ENCODE measurements around the gene IRAK3.
"Not testable (repeated sequence)": the region's sequence is repeated elsewhere in the genome, so short reads cannot be mapped to it uniquely, and the experiment has no call there.

IRAK3 gene

GRCh38 chr12:66169221-66170170 is 19.5 kb upstream of the IRAK3 start, which contains the start of gene TMBIM4:
Gene TMBIM4, minus strand, starts transcription at chr12:66169996. Its CDS starts 45 bp downstream, at chr12:66169951.
- in situ Hi-C loops (cut with HindIII; ENCODE audit: low sequenced_read_pairs) = no loop called here

GRCh38 chr12:66170606-66171005 is 18.4 kb upstream of the IRAK3 start:
- in situ Hi-C loops (cut with HindIII; ENCODE audit: low sequenced_read_pairs) = no loop called here

- in situ Hi-C loops (cut with HindIII; ENCODE audit: low sequenced_read_pairs) = not testable (repeated sequence)
These were observed 14.4 kb upstream of the IRAK3 start for GRCh38 chr12:66174391-66175325.

- in situ Hi-C loops (cut with HindIII; ENCODE audit: low sequenced_read_pairs) = no loop called here
These were observed 12.7 kb upstream of the IRAK3 start for GRCh38 chr12:66176105-66176900.

- in situ Hi-C loops (cut with HindIII; ENCODE audit: low sequenced_read_pairs) = no loop called here
These were observed 6.1 kb upstream of the IRAK3 start for GRCh38 chr12:66182956-66183355.

GRCh38 chr12:66184822-66185221 is 4.2 kb upstream of the IRAK3 start:
- in situ Hi-C loops (cut with HindIII; ENCODE audit: low sequenced_read_pairs) = not testable (repeated sequence)

GRCh38 chr12:66187036-66187435 is 2.0 kb upstream of the IRAK3 start:
- in situ Hi-C loops (cut with HindIII; ENCODE audit: low sequenced_read_pairs) = no loop called here

GRCh38 chr12:66187821-66188220 is 1.2 kb upstream of the IRAK3 start:
- in situ Hi-C loops (cut with HindIII; ENCODE audit: low sequenced_read_pairs) = no loop called here

- in situ Hi-C loops (cut with HindIII; ENCODE audit: low sequenced_read_pairs) = no loop called here
These were observed 451 bp downstream of the IRAK3 start for GRCh38 chr12:66189486-66189843.

- in situ Hi-C loops (cut with HindIII; ENCODE audit: low sequenced_read_pairs) = no loop called here
These were observed 875 bp downstream of the IRAK3 start for GRCh38 chr12:66189889-66190288.

GRCh38 chr12:66190519-66191370 is 1.7 kb downstream of the IRAK3 start:
- in situ Hi-C loops (cut with HindIII; ENCODE audit: low sequenced_read_pairs) = no loop called here

- in situ Hi-C loops (cut with HindIII; ENCODE audit: low sequenced_read_pairs) = no loop called here
These were observed 2.6 kb downstream of the IRAK3 start for GRCh38 chr12:66191547-66192126.

GRCh38 chr12:66194122-66194521 is 5.1 kb downstream of the IRAK3 start:
- in situ Hi-C loops (cut with HindIII; ENCODE audit: low sequenced_read_pairs) = no loop called here

- in situ Hi-C loops (cut with HindIII; ENCODE audit: low sequenced_read_pairs) = no loop called here
These were observed 6.2 kb downstream of the IRAK3 start for GRCh38 chr12:66195242-66195641.

- in situ Hi-C loops (cut with HindIII; ENCODE audit: low sequenced_read_pairs) = no loop called here
These were observed 7.8 kb downstream of the IRAK3 start for GRCh38 chr12:66196806-66197205.

- in situ Hi-C loops (cut with HindIII; ENCODE audit: low sequenced_read_pairs) = no loop called here
These were observed 8.5 kb downstream of the IRAK3 start for GRCh38 chr12:66197495-66197921.

- in situ Hi-C loops (cut with HindIII; ENCODE audit: low sequenced_read_pairs) = no loop called here
These were observed 10.1 kb downstream of the IRAK3 start for GRCh38 chr12:66199141-66199540.

- in situ Hi-C loops (cut with HindIII; ENCODE audit: low sequenced_read_pairs) = no loop called here
These were observed 11.0 kb downstream of the IRAK3 start for GRCh38 chr12:66199831-66200509.

GRCh38 chr12:66203820-66204219 is 14.8 kb downstream of the IRAK3 start:
- in situ Hi-C loops (cut with HindIII; ENCODE audit: low sequenced_read_pairs) = no loop called here

Measured in DLD1 (cell line).